ENCODE results near the gene RALY.

DNA sequence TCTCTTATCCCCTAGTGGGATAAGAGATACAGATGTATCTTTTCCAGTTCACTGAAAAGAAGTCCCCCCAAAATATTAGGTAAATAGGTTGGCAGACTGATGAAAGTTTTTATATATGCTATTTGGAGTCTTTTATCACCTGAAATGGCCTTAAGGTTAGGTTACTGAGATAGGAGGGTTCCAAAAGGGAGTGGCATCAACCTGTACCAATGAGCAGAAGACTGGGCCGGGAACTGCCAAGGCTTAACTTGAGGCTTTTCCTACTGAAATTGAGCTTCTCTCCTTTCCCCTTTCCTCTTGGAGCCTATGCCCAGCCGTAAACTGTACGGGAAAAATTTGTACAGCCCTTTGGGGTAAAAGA lies 76.3 kb downstream of the RALY start:
- TF ChIP-seq, protein P1, sequence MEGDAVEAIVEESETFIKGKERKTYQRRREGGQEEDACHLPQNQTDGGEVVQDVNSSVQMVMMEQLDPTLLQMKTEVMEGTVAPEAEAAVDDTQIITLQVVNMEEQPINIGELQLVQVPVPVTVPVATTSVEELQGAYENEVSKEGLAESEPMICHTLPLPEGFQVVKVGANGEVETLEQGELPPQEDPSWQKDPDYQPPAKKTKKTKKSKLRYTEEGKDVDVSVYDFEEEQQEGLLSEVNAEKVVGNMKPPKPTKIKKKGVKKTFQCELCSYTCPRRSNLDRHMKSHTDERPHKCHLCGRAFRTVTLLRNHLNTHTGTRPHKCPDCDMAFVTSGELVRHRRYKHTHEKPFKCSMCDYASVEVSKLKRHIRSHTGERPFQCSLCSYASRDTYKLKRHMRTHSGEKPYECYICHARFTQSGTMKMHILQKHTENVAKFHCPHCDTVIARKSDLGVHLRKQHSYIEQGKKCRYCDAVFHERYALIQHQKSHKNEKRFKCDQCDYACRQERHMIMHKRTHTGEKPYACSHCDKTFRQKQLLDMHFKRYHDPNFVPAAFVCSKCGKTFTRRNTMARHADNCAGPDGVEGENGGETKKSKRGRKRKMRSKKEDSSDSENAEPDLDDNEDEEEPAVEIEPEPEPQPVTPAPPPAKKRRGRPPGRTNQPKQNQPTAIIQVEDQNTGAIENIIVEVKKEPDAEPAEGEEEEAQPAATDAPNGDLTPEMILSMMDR (IDR thresholded peaks at IDR 0.05), result no peak
- TF ChIP-seq EP300 (IDR thresholded peaks at IDR 0.05) (no peak), POLR2A (IDR thresholded peaks at IDR 0.05) (no peak)

Measured in upper lobe of left lung (tissue), 4 donors.